GM19043 (cell line): ENCODE results near the gene FAT2.

ENCODE experiments used
- ATAC-seq: cut with Tn5 transposase; IDR thresholded peaks from one replicate; pipeline ENCODE4 v1.9.1; 2021; ENCODE audit warnings: low read depth; ENCODE audit not compliant: unreplicated experiment

Gene FAT2, protein sequence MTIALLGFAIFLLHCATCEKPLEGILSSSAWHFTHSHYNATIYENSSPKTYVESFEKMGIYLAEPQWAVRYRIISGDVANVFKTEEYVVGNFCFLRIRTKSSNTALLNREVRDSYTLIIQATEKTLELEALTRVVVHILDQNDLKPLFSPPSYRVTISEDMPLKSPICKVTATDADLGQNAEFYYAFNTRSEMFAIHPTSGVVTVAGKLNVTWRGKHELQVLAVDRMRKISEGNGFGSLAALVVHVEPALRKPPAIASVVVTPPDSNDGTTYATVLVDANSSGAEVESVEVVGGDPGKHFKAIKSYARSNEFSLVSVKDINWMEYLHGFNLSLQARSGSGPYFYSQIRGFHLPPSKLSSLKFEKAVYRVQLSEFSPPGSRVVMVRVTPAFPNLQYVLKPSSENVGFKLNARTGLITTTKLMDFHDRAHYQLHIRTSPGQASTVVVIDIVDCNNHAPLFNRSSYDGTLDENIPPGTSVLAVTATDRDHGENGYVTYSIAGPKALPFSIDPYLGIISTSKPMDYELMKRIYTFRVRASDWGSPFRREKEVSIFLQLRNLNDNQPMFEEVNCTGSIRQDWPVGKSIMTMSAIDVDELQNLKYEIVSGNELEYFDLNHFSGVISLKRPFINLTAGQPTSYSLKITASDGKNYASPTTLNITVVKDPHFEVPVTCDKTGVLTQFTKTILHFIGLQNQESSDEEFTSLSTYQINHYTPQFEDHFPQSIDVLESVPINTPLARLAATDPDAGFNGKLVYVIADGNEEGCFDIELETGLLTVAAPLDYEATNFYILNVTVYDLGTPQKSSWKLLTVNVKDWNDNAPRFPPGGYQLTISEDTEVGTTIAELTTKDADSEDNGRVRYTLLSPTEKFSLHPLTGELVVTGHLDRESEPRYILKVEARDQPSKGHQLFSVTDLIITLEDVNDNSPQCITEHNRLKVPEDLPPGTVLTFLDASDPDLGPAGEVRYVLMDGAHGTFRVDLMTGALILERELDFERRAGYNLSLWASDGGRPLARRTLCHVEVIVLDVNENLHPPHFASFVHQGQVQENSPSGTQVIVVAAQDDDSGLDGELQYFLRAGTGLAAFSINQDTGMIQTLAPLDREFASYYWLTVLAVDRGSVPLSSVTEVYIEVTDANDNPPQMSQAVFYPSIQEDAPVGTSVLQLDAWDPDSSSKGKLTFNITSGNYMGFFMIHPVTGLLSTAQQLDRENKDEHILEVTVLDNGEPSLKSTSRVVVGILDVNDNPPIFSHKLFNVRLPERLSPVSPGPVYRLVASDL (N-terminal part only)

DNA sequence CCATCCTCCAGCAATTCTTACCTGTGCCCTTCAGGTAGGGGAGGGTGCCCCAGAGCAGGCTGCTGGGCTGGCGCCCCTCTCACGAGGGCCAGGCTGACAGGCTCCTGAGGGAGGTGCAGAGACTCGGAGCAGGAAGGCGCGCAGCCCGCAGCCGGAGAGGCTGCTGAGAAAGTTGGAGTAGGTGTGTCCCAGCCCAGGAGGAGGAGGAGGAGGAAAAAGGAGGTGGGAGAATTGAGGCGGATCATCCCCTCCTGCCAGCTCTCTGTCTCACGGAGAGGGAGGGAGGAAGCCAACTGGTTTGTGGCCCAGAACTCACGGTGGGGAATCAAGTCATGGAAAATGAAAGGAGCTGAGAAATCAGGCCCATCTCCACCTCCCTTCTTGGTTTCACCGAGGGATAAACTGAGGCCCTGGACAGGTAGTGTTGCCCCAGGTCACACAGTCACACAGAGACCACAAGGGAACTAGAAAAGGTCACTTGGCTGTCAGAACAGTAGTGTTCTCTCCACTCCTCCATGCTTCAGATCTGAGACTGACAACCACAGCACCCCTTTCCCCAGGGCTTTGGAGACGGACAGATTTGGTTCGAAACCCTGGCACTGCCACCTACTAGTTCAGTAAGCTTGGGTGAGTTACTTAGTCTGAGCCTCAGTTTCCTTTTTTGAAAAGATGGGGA lies at the start of gene FAT2:
Gene FAT2 (minus strand): TSS at position 188 of the 676 bp plus-strand sequence. CDS start 22,400 bp downstream, outside the sequence.
- no peak for ATAC-seq

DNA sequence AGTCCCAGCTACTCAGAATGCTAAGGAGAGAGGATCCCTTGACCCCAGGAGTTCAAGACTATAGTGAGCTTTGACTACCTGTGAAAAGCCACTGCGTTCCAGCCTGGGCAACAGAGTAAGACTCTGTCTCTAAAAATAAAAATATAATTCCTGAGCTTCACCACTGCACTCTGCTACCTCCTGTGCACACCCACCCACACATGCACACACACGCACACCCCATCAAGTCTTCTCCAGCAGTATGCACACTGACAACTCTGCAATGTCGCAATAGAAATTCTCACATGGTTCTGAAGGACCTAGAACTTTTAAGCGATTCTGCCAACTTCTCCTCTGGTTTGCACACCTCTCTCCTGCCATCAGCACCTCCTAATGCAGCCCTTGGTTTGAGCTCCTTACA lies 47.5 kb upstream of the FAT2 start:
- no peak for ATAC-seq

DNA sequence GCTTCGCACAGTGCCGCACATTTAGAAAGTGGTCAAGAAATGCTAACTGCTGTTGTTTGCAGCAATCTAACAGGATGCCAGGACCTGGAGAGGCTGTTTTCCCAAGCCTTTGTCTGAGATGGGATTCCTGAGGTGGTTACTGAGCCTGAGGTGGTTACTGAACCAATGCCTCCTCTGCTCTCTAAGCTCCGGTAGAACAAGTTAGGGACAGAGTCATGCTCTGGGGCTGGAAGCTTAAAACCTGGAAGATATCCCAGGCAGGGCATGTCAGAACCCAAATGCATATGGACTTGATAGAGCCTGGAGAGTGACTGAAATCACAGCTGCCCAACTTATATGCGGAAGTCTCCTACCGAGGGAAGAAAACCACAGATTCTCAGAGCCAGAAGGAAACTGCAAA lies 46.5 kb upstream of the FAT2 start:
- no peak for ATAC-seq

DNA sequence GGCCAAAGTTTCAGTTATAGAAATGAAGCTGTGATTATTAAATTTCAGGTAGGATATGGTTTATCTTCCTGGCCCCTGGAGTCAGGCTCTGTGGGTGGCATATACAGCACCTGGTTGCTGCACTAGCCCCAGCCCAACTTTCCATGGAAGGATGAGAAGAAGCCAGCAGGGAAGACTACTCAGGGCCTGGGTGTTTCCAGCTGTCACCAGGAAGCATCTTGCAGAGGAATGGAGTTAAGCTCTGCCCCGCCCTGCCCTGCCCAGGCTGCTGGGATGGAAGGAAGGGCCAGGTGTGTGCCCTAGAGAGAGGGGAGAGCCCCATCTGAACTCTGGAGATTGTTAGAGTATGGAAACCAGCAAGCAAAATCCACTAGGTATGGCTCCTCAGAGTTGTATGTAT lies 42.8 kb upstream of the FAT2 start:
- ATAC-seq: no peak

DNA sequence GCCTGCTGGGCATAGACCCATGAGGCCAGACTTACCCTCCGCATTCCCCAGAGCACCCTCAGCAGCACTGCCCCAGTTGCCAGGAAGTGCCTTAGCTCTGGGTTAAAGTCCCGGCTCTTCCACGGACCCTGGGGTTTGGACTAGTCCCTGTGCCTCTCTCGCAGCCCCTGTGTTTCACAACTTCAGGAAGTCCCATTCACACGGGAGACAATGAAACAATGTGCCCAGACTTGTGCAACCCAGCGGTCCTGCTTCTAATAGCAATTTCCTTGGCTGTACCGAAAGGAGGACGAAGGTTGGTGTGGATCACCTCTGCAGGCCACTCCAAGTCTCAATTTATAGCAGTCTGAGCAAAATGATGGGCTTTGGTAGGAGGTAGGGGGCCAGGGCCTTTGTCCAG lies 41.8 kb upstream of the FAT2 start:
- no peak for ATAC-seq

DNA sequence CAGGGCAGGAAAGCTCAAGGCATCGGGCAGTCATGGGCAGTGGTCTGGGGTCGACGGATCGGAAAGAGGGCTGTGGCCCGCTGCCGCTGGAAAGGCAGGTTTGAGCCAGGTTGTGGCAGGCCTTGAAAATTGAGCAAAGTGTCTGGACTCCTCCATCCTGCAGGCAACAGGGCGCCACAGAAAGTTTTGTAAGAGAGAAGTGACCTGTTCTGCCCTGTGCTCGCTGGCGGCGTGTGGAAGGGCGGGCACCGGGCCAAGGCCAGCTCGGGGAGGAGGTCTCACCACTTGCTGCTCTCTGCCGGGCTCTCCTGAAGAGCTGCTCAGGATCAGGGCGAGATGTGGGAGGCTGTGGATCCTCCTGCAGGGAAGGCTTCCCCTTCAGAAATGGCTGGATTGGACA lies 41.4 kb upstream of the FAT2 start:
- ATAC-seq: no peak

DNA sequence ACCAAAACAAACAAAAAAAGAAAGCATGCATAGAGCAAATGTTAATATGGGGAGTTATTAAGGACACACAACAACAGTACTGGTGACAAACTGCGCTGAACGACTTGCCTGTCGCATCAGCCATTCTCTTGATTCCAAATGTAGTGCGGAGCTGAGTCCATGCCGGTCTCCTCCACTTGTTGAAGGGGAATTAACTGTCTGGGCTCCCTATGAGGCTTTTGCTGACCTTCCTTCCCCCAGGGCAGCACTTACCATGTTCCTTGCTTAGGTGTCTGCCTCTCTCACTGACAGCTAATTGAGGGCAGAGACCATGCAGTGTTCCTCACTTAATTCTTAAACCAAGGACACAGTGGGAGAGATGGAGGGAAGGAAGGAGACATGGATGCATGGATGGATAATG lies 40.8 kb upstream of the FAT2 start:
- ATAC-seq: no peak

DNA sequence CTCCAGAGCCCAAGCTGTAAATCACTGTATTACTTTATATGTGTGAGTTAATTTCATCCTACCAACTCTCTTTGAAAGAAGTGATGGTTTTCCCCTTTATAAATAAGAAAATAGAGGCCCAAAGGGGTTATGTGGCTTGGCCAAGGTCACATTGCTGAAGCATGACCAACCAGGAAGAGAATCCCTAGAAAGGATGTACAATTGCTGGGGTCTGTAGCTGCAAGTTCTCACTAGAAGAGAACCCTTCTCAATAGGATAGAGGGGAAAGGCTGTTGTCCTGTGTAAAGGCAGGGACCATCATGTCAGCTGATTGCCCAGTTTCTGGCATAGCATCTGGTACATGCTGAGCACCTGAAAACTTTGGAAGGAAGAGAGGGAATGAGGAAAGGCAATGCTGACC lies 39.0 kb upstream of the FAT2 start:
- ATAC-seq: no peak

DNA sequence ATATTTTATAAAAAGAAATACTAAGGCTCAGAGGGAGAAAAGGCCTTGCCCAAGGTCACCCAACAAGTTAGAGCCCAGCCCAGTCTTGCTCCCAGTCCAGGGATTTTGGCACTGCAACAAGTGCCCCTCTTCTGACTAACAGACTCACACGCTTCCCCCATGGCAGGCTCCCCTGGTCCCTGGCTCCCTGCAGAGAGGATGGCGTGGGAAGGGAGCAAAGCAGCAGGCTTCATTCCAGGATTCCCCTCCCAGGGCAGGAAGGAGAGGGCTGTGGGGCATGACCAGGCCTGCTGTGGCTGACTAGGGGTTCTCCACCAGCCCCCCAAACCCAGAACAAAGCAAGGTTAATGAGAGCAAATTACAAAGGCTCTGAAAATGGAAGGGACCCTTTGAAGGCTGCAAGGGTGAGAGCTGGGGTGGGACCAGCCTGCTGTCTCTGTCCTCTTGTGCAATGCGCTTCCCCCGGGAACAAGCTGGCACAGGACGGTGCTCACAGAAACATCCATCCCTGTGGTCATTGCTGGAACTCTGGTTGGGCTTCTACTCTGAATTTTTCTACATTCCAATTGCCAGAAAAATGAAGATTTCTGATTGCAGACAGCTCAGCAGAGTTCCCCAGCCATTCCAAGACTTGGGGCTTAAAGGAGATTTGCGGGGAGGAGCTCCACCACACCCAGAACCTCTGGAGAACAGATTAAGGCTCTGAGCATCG lies 37.1 kb upstream of the FAT2 start:
- ATAC-seq: no peak

DNA sequence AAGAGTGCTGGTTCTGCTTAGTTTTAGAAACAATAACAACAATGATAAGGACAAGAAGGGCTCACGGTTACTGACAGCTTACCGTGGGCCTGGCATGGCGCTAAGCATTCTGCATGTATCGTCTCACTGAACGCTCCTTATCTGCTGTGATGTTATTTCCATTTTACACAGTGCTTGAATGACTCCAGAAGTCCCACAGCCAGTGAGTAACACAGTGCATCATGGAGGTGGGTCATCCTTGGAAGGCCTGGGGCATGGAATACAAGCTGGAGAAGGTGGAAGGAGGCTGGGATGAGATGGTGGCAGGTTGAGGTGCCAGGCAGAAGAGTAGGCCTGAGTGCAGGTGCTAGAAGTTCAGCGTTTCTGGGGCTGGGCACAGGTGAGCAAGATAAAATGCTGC lies 36.5 kb upstream of the FAT2 start:
- ATAC-seq: no peak

DNA sequence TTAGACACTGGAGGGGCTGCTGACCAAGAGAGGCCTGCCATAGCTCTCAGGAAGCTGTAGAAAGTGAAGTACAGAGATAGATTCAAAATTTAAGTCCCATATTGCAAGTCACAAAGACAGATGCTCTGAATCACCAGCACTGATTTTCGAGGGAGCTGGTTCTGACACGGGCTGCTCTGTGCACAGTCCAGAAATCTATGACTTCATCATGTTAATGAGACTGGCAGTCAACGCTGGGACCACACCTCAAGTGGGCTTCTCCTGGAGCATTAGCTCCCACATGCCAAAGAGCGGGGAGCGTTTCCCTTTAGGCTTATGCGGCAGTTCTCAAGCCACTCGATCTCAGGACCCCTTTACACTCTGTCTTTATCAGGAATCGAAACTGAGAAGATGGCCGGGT lies 34.2 kb upstream of the FAT2 start:
- ATAC-seq: no peak

DNA sequence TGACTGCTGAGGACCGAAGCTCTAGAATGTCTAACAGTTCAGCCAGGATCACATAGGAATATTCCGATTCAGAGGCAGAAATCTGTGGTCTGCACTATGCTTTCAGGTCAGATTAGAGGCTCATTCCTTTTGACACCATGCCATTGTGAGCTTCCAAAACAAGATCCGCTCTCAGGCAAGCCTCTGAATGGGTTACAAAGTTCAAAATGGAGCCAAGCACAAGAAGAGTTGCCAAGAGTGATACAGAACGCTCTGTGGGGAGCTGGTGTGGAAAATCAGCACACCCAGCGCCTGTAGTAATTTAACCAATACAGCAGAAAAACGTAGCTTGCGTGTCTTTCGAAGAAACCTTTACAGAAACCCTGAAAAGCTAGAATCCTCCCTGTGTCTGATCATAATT lies 33.3 kb upstream of the FAT2 start:
- no peak for ATAC-seq

DNA sequence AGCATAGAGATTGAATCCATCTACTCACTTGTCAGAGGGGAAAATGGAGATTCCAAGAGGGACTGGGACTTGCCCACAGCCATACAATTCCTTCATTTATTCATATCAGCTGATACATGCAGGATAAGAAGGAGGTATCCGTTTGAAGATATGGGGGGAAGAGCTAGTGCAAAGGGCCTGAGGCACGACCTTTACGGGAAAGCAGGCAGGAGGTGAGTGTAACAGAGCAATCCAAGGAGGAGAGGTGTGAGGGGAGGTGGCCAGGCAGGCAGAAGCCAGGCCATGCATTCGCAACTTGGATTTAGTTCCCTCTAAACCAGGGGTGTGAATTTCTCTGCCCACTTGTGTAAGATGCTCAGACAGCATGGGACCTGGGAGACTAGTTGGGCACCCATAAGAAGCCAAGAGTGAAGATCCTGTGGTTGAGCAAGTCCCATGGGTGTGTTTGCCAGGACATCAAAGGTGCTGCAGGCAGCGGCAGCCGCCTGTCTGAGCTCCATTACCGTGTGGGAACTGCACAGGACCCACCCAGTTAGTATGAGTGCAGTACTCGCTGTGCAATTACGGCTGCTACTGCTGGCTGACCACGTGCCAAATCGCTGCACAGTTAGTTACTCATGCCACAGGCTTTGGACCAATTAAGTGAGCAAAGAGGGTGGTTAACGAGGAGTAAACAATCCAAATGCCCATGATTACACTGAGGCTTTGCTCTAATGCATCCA lies 31.4 kb upstream of the FAT2 start:
- no peak for ATAC-seq

DNA sequence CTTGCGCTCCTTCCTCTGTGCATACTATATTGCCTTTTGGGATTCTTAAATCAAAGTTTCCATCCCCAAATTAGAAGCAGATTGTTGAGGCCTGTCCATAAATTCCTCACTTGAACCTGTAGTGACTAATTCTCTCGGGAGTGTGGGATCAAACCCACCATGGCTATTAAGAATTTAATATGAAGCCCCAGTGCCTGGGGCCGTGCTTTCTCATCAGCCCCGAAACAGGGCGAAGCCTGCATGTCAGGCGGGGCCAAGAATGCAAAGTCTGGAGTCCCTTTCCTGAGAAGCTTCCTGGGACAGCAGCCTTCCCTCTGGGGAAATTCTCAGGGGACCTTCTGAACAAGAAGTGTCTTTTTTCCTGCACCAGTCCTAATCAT lies 29.3 kb upstream of the FAT2 start:
- no peak for ATAC-seq

DNA sequence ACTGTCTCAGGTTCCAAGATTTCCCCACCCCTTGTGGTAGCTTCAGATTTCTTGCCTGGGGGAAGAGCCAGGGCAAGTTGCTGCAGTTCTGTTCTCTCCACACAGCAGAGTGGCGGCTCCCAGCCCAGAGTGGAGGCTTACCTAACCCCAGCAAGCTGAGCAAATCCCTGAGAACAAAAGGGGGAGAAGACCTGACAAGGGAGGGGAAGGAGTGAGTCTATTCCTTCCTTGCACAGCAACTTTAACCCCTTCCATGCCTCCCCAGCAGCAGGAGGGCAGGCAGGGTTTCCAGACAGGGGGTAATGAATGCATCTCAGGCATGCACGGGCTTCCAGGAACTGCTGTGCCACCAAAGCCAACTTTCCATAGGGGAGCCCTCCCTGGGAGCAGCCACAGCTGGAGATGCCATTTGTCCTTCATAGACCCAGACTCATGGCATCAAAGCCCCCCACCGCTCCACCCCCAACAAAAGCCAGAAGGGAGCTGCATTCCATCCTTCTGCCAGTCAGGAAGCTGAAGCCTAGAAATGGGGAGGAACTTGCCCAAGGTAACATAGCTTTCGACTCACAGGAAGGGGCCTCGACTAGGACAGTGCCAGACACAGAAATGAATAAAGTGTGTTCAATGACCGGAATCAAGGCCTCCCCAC lies 28.8 kb upstream of the FAT2 start:
- no peak for ATAC-seq

DNA sequence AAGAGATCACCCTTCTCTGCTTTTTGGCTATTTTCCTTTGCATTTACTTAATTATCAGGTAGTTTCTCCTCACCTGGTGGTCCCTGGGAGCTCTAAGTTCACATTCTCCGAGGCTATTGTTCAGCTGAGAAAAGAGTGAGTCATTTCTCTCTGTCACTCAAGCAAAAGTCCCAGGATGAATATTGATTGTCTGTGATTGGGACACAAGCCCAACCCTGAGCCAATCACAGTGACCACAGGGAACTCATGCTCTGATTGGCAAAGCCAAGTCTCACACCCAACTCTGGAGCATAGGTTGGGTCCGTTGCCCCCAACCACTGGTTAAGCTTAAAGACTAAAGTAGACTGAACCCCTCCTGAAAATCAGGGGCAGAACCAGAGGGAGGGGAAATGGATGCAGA lies 27.8 kb upstream of the FAT2 start:
- ATAC-seq: no peak

DNA sequence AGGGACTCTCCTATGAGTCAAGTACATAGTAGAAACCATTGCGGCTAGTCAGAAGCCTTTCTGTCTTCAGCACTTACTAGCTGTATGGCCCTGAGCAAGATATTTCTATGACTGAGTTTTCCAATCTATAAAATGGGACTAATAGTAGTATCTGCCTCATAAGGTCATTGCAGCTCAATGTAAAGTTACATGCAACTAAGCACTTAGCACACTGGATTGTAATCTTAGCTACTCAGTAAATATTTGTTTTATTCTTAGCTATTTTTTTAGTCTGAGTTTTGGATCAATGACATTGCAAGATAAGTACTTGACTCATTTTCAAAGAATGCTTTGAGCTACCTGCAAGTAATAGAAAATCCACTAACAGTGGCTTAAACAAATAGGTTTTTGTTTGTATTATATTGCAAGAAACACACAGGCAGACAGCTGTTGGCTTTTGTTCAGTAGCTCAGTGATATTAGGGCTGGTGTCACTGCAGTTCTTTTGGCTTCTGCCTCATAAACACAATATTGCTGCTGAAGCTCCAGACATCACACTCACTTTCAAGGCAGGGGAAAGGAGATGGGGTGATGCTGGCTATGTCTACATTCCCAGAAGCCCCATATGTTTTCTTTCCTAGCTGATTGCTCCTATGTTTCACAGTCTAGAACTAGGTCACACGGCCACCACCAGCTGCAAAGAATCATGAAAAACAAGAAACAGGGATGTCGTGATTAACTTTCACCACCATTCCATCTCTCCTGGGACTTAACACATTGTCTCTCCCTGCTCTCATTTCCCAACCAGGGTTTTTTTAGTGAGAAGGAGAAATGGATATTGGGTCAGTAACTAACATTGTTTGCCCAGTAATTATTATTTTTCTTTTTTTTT lies 26.9 kb upstream of the FAT2 start:
- ATAC-seq: no peak

DNA sequence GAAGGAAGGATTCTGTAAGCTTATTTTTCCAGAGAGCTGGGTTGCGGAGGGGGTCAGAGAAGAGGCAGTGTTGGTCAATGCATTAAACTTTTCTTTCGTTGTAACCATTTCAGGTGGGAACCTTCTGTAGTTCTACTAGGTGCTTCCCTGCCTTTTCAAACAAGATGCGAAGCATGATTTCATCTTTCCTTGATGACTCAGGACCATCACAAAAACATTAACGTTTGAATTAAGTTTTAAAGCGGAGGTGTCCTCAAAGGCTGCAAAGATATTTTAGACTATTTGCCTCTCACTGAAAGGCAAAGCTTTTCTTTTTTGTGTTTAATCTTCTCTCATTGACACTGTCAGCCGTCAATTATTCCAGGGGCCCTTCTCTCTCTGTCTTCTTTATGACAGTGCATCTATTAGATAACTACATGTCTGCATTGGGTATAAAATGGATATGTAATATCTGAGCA lies 26.3 kb upstream of the FAT2 start:
- ATAC-seq: no peak
